K562 (cell line): ENCODE measurements around the gene GARIN5B. TPM values are rescaled to one million over a fixed set of nuclear protein-coding genes. Genes with fewer than 3 reads are reported as not detected.

Source experiments
- FOS ChIP-seq: IDR thresholded peaks from 3 replicates; pipeline ENCODE4 v1.6.1; 2011; ENCODE audit not compliant: insufficient read length; ENCODE audit errors: extremely low read depth
- HMGN3 ChIP-seq: IDR thresholded peaks from 2 replicates; pipeline ENCODE4 v1.6.1; 2011; ENCODE audit warnings: borderline replicate concordance, low read depth, mild to moderate bottlenecking, mixed read lengths, low read length; ENCODE audit not compliant: insufficient read length; ENCODE audit errors: extremely low read depth
- KDM1A ChIP-seq, 2 experiments: fragments of 450-650 bp; IDR thresholded peaks; 2 replicates each; pipeline ENCODE4 v1.6.1; 2016; ENCODE audit warnings: mild to moderate bottlenecking in 2 of 2
- KDM2B ChIP-seq: fragments of 250-450 bp; sonication (Bioruptor Pico); IDR thresholded peaks from 2 replicates; pipeline ENCODE4 v1.8.0; 2021; ENCODE audit warnings: mild to moderate bottlenecking, moderate library complexity
- NCOA6 ChIP-seq: fragments of 450-650 bp; IDR thresholded peaks from 2 replicates; pipeline ENCODE4 v1.6.1; 2017; ENCODE audit warnings: mild to moderate bottlenecking
- NONO ChIP-seq, 2 experiments: fragments of 200-400 bp in 1 of 2; fragments of 450-650 bp in 1 of 2; formaldehyde crosslinking in 1 of 2; IDR thresholded peaks; 2 replicates each; pipeline ENCODE4 v1.6.1; 2017; ENCODE audit warnings: low read depth in 2 of 2, mild to moderate bottlenecking in 2 of 2, moderate library complexity in 2 of 2, low read length in 1 of 2
- NRF1 ChIP-seq, 2 experiments: fragments of 450-650 bp; IDR thresholded peaks in 1 of 2; conservative IDR thresholded peaks in 1 of 2; 2 replicates each; pipeline ENCODE4 v1.6.1; 2014; ENCODE audit warnings: mild to moderate bottlenecking in 2 of 2
- RBFOX2 ChIP-seq: fragments of 200-400 bp; formaldehyde crosslinking; IDR thresholded peaks from 2 replicates; pipeline ENCODE4 v1.6.1; 2017; ENCODE audit warnings: low read depth, mild to moderate bottlenecking, low read length, moderate library complexity
- SMAD4 ChIP-seq: fragments of 250-450 bp; sonication (Bioruptor Pico); conservative IDR thresholded peaks from 2 replicates; pipeline ENCODE4 v1.8.0; 2021; ENCODE audit warnings: inconsistent platforms, mild to moderate bottlenecking, moderate library complexity
- SRSF9 ChIP-seq: fragments of 200-400 bp; formaldehyde crosslinking; IDR thresholded peaks from 2 replicates; pipeline ENCODE4 v1.6.1; 2017; ENCODE audit warnings: low read depth, low read length, borderline replicate concordance
- TAF1 ChIP-seq: IDR thresholded peaks from 2 replicates; pipeline ENCODE4 v1.6.1; 2011; ENCODE audit warnings: mild to moderate bottlenecking, low read length, moderate library complexity; ENCODE audit not compliant: insufficient read depth, control insufficient read depth, severe bottlenecking; ENCODE audit errors: extremely low read depth
- ZBTB7A ChIP-seq: IDR thresholded peaks from 2 replicates; pipeline ENCODE4 v1.6.1; 2011; ENCODE audit warnings: low read depth, mild to moderate bottlenecking, low read length, moderate library complexity, borderline replicate concordance; ENCODE audit not compliant: control insufficient read depth
- ZFP36 ChIP-seq: fragments of 150-350 bp; IDR thresholded peaks from 2 replicates; pipeline ENCODE4 v1.6.1; 2018; ENCODE audit warnings: low read length, low read depth; ENCODE audit not compliant: partially characterized antibody
- ZNF384 ChIP-seq: IDR thresholded peaks from 2 replicates; pipeline ENCODE4 v1.6.1; 2012; ENCODE audit warnings: low read depth, low read length, improper control_type of control experiment
- ZNF668 ChIP-seq: fragments of 250-450 bp; sonication (Bioruptor Pico); IDR thresholded peaks from 2 replicates; pipeline ENCODE4 v1.8.0; 2022; ENCODE audit warnings: mild to moderate bottlenecking, inconsistent platforms
- polyA plus RNA-seq, 8 experiments: library from polyadenylated mRNA; depleted of rRNA in 4 of 8; stranded (reverse) in 5 of 8; unstranded in 3 of 8; fragments of >200 nt; fragmentation: Nextera tagmentation in 2 of 8; fragmentation: Illumina TruSeq in 1 of 8; extraction: Ambion mirVana in 2 of 8; extraction: Trizol in 1 of 8; gene quantifications; 2 replicates each; pipeline versions ENCODE4 v1.2.1 to v1.2.3, GENCODE V29; 2011 to 2014; ENCODE audit warnings: inconsistent platforms in 1 of 8, missing spikeins in 1 of 8
- total RNA-seq, 7 experiments: library from RNA; depleted of rRNA in 6 of 7; stranded (reverse); fragments of >200 nt in 6 of 7; fragmentation: Illumina TruSeq in 2 of 7; extraction: Trizol in 2 of 7; gene quantifications; 2 replicates each; pipeline versions ENCODE4 v1.2.1 to v1.2.3, GENCODE V29; 2011 to 2021; ENCODE audit warnings: low replicate concordance in 1 of 7
- TF ChIP-seq, protein P1 (sequence below): sonication (generic); formaldehyde crosslinking; IDR thresholded peaks from 2 replicates; pipeline ENCODE4 v1.8.1; 2023; ENCODE audit warnings: mild to moderate bottlenecking, missing genetic modification reagents
- TF ChIP-seq, protein P2 (sequence below): fragments of 250-450 bp; sonication (Bioruptor Pico); IDR thresholded peaks from 2 replicates; pipeline ENCODE4 v1.4.0; 2020; ENCODE audit warnings: mild to moderate bottlenecking
- TF ChIP-seq, protein P3 (sequence below), 2 experiments: fragments of 450-650 bp in 1 of 2; sonication (generic) in 1 of 2; formaldehyde crosslinking in 1 of 2; IDR thresholded peaks in 1 of 2; conservative IDR thresholded peaks in 1 of 2; 2 replicates each; pipeline versions ENCODE4 v1.6.1 to v1.8.1; 2016 to 2023; ENCODE audit warnings: mild to moderate bottlenecking in 2 of 2, moderate library complexity in 2 of 2, inconsistent platforms in 1 of 2, missing genetic modification reagents in 1 of 2
- TF ChIP-seq, protein P4 (sequence below), 2 experiments: fragments of 200-800 bp in 1 of 2; sonication (Bioruptor generic) in 1 of 2; sonication (generic) in 1 of 2; formaldehyde crosslinking in 1 of 2; IDR thresholded peaks in 1 of 2; conservative IDR thresholded peaks in 1 of 2; 2 replicates each; pipeline versions ENCODE4 v1.5.0 to v1.6.1; 2016 to 2020; ENCODE audit warnings: missing compliant biosample characterization in 1 of 2, missing genetic modification characterization in 1 of 2, missing genetic modification reagents in 1 of 2

GARIN5B gene
- total and polyA plus RNA-seq, 9 of the 15 experiments (the other 6 are each of a cell fraction or from before 2014, with no cell fraction given) = not detected

DNA sequence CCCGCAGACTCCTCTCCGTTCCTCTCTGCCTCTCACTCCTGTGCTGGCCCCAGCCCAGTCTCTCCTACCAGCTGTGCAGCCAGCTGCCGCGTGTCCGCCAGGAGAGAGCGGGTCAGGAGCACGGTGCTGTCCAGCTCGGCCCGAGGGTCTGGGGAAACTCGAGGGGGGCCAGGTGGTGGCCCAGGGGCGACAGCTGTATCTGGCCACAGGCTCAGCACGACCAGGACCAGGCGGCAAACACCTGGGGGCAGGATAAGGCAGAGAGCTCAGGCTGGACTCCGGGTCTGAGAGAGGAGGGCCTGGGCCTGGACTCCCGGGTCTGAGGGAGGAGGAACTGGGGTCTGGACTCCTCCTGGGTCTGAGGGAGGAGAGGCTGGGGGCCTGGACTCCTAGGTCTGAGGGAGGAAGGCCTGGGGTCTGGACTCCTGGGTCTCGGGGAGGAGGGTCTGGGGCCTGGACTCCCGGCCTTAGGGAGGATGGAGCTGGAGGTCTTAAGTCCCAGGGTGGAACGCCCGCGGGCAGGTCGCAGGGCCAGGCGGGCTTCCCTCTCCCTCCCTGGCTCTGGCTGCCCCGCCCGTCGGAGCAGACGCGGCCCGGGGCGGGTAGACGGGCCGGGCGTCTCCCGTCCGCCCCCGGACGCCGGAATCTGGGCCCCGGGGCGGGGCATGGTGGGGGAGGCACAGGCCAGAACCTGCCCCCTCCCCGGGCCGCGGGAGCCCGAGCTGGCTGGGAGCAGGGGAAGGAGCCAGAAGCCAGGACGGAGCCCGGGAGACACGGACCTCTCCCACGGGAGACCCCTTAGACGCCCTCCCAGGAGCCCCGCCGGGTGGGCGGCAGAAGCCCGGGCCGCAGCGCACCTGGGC is 5.9 kb upstream of the GARIN5B start (continued):
- TF ChIP-seq, protein P1, sequence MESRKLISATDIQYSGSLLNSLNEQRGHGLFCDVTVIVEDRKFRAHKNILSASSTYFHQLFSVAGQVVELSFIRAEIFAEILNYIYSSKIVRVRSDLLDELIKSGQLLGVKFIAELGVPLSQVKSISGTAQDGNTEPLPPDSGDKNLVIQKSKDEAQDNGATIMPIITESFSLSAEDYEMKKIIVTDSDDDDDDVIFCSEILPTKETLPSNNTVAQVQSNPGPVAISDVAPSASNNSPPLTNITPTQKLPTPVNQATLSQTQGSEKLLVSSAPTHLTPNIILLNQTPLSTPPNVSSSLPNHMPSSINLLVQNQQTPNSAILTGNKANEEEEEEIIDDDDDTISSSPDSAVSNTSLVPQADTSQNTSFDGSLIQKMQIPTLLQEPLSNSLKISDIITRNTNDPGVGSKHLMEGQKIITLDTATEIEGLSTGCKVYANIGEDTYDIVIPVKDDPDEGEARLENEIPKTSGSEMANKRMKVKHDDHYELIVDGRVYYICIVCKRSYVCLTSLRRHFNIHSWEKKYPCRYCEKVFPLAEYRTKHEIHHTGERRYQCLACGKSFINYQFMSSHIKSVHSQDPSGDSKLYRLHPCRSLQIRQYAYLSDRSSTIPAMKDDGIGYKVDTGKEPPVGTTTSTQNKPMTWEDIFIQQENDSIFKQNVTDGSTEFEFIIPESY (CRISPR knock-in tag) = peak; percentile 94
- no peak for TF ChIP-seq TAF1
- TF ChIP-seq ZFP36 = peak; percentile 24
- no peak for TF ChIP-seq ZNF668
- TF ChIP-seq, protein P2, sequence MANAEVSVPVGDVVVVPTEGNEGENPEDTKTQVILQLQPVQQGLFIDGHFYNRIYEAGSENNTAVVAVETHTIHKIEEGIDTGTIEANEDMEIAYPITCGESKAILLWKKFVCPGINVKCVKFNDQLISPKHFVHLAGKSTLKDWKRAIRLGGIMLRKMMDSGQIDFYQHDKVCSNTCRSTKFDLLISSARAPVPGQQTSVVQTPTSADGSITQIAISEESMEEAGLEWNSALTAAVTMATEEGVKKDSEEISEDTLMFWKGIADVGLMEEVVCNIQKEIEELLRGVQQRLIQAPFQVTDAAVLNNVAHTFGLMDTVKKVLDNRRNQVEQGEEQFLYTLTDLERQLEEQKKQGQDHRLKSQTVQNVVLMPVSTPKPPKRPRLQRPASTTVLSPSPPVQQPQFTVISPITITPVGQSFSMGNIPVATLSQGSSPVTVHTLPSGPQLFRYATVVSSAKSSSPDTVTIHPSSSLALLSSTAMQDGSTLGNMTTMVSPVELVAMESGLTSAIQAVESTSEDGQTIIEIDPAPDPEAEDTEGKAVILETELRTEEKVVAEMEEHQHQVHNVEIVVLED (CRISPR knock-in tag) = peak; percentile 48; the same call in 1 of the 2 replicates
- TF ChIP-seq SMAD4 (CRISPR knock-in tag) = peak; percentile 67
- peak; percentile 9; the same call in 1 of the 2 replicates for TF ChIP-seq RBFOX2
- TF ChIP-seq SRSF9 = no peak
- TF ChIP-seq, protein P3, sequence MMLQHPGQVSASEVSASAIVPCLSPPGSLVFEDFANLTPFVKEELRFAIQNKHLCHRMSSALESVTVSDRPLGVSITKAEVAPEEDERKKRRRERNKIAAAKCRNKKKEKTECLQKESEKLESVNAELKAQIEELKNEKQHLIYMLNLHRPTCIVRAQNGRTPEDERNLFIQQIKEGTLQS (IDR thresholded peaks at IDR 0.05) = no peak
- TF ChIP-seq, protein P3 (CRISPR knock-in tag; conservative IDR thresholded peaks at IDR 0.05) = no peak
- no peak for TF ChIP-seq ZNF384
- 0 out of 4 replicates have a peak, but pooled peaks of 1 of the 2 experiments have one; percentile 20 for TF ChIP-seq NONO (IDR thresholded peaks at IDR 0.05; ENCODE audit: low read depth in 2 of 2, low read length in 1 of 2)
- no peak for TF ChIP-seq KDM2B (CRISPR knock-in tag)
- peak; percentile 82 for TF ChIP-seq NCOA6
- TF ChIP-seq KDM1A (IDR thresholded peaks at IDR 0.05) = peak; percentile 23 to 50; a peak in 1 of 4 replicates
- 0 out of 4 replicates have a peak, but pooled peaks of 1 of the 2 experiments have one; percentile 17 for TF ChIP-seq NRF1 (conservative IDR thresholded peaks at IDR 0.05 in 1 of 2, IDR thresholded peaks at IDR 0.05 in 1 of 2)
- peak; percentile 74 for TF ChIP-seq ZBTB7A
- TF ChIP-seq, protein P4, sequence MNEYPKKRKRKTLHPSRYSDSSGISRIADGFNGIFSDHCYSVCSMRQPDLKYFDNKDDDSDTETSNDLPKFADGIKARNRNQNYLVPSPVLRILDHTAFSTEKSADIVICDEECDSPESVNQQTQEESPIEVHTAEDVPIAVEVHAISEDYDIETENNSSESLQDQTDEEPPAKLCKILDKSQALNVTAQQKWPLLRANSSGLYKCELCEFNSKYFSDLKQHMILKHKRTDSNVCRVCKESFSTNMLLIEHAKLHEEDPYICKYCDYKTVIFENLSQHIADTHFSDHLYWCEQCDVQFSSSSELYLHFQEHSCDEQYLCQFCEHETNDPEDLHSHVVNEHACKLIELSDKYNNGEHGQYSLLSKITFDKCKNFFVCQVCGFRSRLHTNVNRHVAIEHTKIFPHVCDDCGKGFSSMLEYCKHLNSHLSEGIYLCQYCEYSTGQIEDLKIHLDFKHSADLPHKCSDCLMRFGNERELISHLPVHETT (CRISPR knock-in tag; conservative IDR thresholded peaks at IDR 0.05 in 1 of 2, IDR thresholded peaks at IDR 0.05 in 1 of 2) = no peak
- TF ChIP-seq HMGN3 = peak; percentile 32
- no peak for TF ChIP-seq FOS
